Endothelial cell of umbilical vein (primary cell): ENCODE results near the gene SYTL5. TPM values are rescaled to one million over a fixed set of nuclear protein-coding genes. Genes with fewer than 3 reads are reported as not detected.
A peak's percentile ranks its signal among the peaks of the same experiment; 100 is the strongest.

Experiments
- BruUV-seq: library from RNA; stranded (reverse); fragments of 400-500 nt; replicated peaks from 2 replicates; lab custom pipeline; 2021; lab: Mats Ljungman, UMichigan
- CTCF ChIA-PET: fragments of 300-600, 350-600 bp; sonication (Branson Sonifier 250); formaldehyde crosslinking; loops from one replicate; lab custom pipeline; 2021; ENCODE audit warnings: antibody characterized with exemption, inconsistent platforms; lab: Charles Lee
- POLR2A ChIA-PET: fragments of 300-600, 350-600 bp; sonication (Branson Sonifier 250); formaldehyde crosslinking; loops from one replicate; lab custom pipeline; 2021; ENCODE audit warnings: antibody characterized with exemption, inconsistent platforms; lab: Charles Lee
- DNase-seq: peaks from one replicate; pipeline ENCODE4 v3.0.0-alpha.2; 2011; ENCODE audit warnings: low read depth, low spot score
- FAIRE-seq: peaks from 2 replicates; lab custom pipeline; 2011; peaks lifted over from hg19 to GRCh38; lab: Jason Lieb, UNC
- H2AFZ ChIP-seq: 2 replicates; pipeline ENCODE4 v1.6.0; 2012; ENCODE audit warnings: low read depth, low read length, control low read depth, inconsistent platforms
- H3K27ac ChIP-seq: 2 replicates; pipeline ENCODE4 v1.5.1; 2011; ENCODE audit warnings: low read depth, mild to moderate bottlenecking, control low read depth, low read length, moderate library complexity; ENCODE audit not compliant: insufficient read depth
- H3K27me3 ChIP-seq, 2 experiments: 2 replicates each; pipeline versions ENCODE4 v1.6.0 to v1.6.1; 2011; ENCODE audit warnings: low read length in 2 of 2, mixed read lengths in 1 of 2; ENCODE audit not compliant: control insufficient read depth in 2 of 2, insufficient read depth in 2 of 2
- H3K36me3 ChIP-seq, 2 experiments: 2 replicates in 1 of 2; 3 replicates in 1 of 2; pipeline ENCODE4 v1.5.1; 2011; ENCODE audit warnings: low read length in 2 of 2, mild to moderate bottlenecking in 1 of 2, moderate library complexity in 1 of 2; ENCODE audit not compliant: control insufficient read depth in 2 of 2, insufficient read depth in 2 of 2; ENCODE audit errors: extremely low read depth in 1 of 2
- H3K4me1 ChIP-seq: 3 replicates; pipeline ENCODE4 v1.5.1; 2011; ENCODE audit warnings: mild to moderate bottlenecking, low read length; ENCODE audit not compliant: control insufficient read depth, insufficient read depth; ENCODE audit errors: extremely low read depth
- H3K4me2 ChIP-seq: 2 replicates; pipeline ENCODE4 v1.6.1; 2011; ENCODE audit warnings: low read length, control low read depth, mixed read lengths; ENCODE audit not compliant: insufficient read depth
- H3K4me3 ChIP-seq, 3 experiments: fragments of 200-600 bp in 1 of 3; sonication (generic), shearing (Covaris generic) in 1 of 3; replicated peaks in 1 of 3; 2 replicates each; pipeline ENCODE4 v1.5.1; 2011 to 2016; ENCODE audit warnings: control low read depth in 3 of 3, low read length in 3 of 3, mild to moderate bottlenecking in 2 of 3, inconsistent platforms in 1 of 3, low read depth in 1 of 3, moderate library complexity in 1 of 3; ENCODE audit not compliant: insufficient read depth in 1 of 3
- H3K79me2 ChIP-seq: 2 replicates; pipeline ENCODE4 v1.6.0; 2012; ENCODE audit warnings: low read length, inconsistent platforms; ENCODE audit not compliant: control insufficient read depth, insufficient read depth
- H3K9ac ChIP-seq: replicated peaks from 2 replicates; pipeline ENCODE3; 2011; ENCODE audit warnings: low read length, control low read depth; ENCODE audit not compliant: insufficient read depth; ENCODE audit errors: extremely low read depth
- H3K9me1 ChIP-seq: replicated peaks from 3 replicates; pipeline ENCODE4 v1.6.0; 2011; ENCODE audit warnings: mild to moderate bottlenecking, low read length; ENCODE audit not compliant: control insufficient read depth, insufficient read depth; ENCODE audit errors: extremely low read depth
- H3K9me3 ChIP-seq: replicated peaks from 2 replicates; pipeline ENCODE4 v1.5.1; 2012; ENCODE audit warnings: low read length, inconsistent platforms; ENCODE audit not compliant: control insufficient read depth, insufficient read depth
- H4K20me1 ChIP-seq: replicated peaks from 2 replicates; pipeline ENCODE3; 2011; ENCODE audit warnings: mild to moderate bottlenecking, low read length; ENCODE audit not compliant: control insufficient read depth, insufficient read depth; ENCODE audit errors: extremely low read depth
- EZH2 ChIP-seq: IDR thresholded peaks from 2 replicates; pipeline ENCODE4 v1.6.1; 2012; ENCODE audit warnings: borderline replicate concordance, low read depth, mild to moderate bottlenecking, moderate library complexity, low read length, inconsistent platforms; ENCODE audit not compliant: severe bottlenecking
- FOS ChIP-seq: IDR thresholded peaks from 2 replicates; pipeline ENCODE4 v1.6.1; 2011; ENCODE audit warnings: mild to moderate bottlenecking, low read length, moderate library complexity, borderline replicate concordance; ENCODE audit not compliant: insufficient read depth
- GATA2 ChIP-seq: IDR thresholded peaks from 2 replicates; pipeline ENCODE4 v1.7.0; 2011; ENCODE audit warnings: low read depth, mild to moderate bottlenecking, moderate library complexity, mixed read lengths, low read length; ENCODE audit not compliant: insufficient read length, insufficient read depth
- JUN ChIP-seq: IDR thresholded peaks from 2 replicates; pipeline ENCODE4 v1.6.1; 2011; ENCODE audit warnings: borderline replicate concordance, low read depth; ENCODE audit not compliant: insufficient read length, insufficient read depth
- MAX ChIP-seq: IDR thresholded peaks from 2 replicates; pipeline ENCODE4 v1.6.1; 2011; ENCODE audit not compliant: insufficient read depth, insufficient read length
- MYC ChIP-seq: IDR thresholded peaks from one replicate; pipeline ENCODE4 v1.6.1; 2011; ENCODE audit warnings: mild to moderate bottlenecking, low read depth, low read length
- POLR2A ChIP-seq: IDR thresholded peaks from 2 replicates; pipeline ENCODE4 v1.6.1; 2012; ENCODE audit warnings: low read depth, mild to moderate bottlenecking, control low read depth, low read length
- POLR2AphosphoS5 ChIP-seq: IDR thresholded peaks from 2 replicates; pipeline ENCODE4 v1.6.1; 2012; ENCODE audit warnings: low read depth, mild to moderate bottlenecking, control low read depth, low read length, moderate library complexity; ENCODE audit not compliant: insufficient read depth
- dilution Hi-C: fragments of 300-500 bp; cut with MboI; formaldehyde crosslinking; loops from one replicate; pipeline ENCODE4 v1.15.0; 2019; ENCODE audit warnings: low sequenced_read_pairs; ENCODE audit not compliant: extremely low pct_ligation_motif_present
- intact Hi-C: fragments of 100-400 bp; cut with micrococcal nuclease; formaldehyde crosslinking; loops from one replicate; pipeline ENCODE4 v1.10.0; 2022
- polyA plus RNA-seq, 4 experiments: library from polyadenylated mRNA; depleted of rRNA in 3 of 4; stranded (reverse) in 3 of 4; unstranded in 1 of 4; fragments of >200 nt; gene quantifications; 2 replicates each; pipeline versions ENCODE4 v1.2.1 to v1.2.3, GENCODE V29; 2011 to 2012; ENCODE audit warnings: missing spikeins in 1 of 4
- total RNA-seq: library from RNA; stranded (reverse); gene quantifications from 2 replicates; pipeline ENCODE4 v1.2.3, GENCODE V29; 2021
- TF ChIP-seq, protein P1 (sequence below), 2 donors: IDR thresholded peaks; 1 replicate in 1 of 2; 2 replicates in 1 of 2; pipeline ENCODE4 v1.5.1; 2011; ENCODE audit warnings: low read length in 2 of 2, mild to moderate bottlenecking in 2 of 2, moderate library complexity in 2 of 2, control low read depth in 1 of 2, inconsistent platforms in 1 of 2, low read depth in 1 of 2; ENCODE audit not compliant: insufficient read depth in 1 of 2; ENCODE audit errors: extremely low read depth in 1 of 2

Gene SYTL5
- total and polyA plus RNA-seq, 2 donors (not counting 3 experiments of a cell fraction or from before 2014, with no cell fraction given): 0.01 TPM; not detected in 1

DNA sequence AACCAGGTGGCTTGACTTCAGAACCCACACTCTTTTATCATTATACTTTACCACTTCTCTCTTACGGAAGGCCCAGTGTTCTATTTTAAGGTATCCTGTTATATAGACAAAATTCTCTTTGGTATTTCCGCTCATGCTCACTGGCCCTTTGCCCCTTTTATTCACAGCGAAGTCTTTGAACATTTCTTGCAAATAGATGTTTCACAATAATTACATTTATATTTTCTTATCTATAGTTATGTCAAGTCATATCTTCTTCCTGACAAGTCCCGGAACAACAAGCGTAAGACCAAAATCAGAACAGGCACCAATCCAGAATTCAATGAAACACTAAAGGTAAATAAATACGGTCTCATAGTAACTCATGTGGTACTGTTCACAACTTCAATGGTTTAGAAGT, 102.0 kb downstream of the SYTL5 start:
- ChIA-PET CTCF (no interaction called here), POLR2A (no interaction called here)
- BruUV-seq: no TSS peak
- Histone ChIP-seq H3K4me1 (peaks cover 14% of the 10 kb centered on the region), H4K20me1 (no peaks in the 10 kb centered on the region), H3K27ac (peak overlapping the region; percentile 29), H2AFZ (no peak overlapping the region), H3K36me3 (no peaks in the 10 kb centered on the region), H3K79me2 (no peaks in the 10 kb centered on the region), H3K9ac (no peak overlapping the region), H3K9me1 (no peaks in the 10 kb centered on the region), H3K4me2 (peak overlapping the region; percentile 42), H3K4me3 (no peak overlapping the region), H3K27me3 (no peaks in the 10 kb centered on the region), H3K9me3 (no peaks in the 10 kb centered on the region)
- dilution Hi-C loops (no loop called here), intact Hi-C loops (no loop called here)
- TF ChIP-seq MAX (no peak), GATA2 (no peak), JUN (no peak), FOS (no peak), POLR2A (no peak), POLR2AphosphoS5 (no peak), EZH2 (no peak), MYC (no peak)
- TF ChIP-seq, protein P1, sequence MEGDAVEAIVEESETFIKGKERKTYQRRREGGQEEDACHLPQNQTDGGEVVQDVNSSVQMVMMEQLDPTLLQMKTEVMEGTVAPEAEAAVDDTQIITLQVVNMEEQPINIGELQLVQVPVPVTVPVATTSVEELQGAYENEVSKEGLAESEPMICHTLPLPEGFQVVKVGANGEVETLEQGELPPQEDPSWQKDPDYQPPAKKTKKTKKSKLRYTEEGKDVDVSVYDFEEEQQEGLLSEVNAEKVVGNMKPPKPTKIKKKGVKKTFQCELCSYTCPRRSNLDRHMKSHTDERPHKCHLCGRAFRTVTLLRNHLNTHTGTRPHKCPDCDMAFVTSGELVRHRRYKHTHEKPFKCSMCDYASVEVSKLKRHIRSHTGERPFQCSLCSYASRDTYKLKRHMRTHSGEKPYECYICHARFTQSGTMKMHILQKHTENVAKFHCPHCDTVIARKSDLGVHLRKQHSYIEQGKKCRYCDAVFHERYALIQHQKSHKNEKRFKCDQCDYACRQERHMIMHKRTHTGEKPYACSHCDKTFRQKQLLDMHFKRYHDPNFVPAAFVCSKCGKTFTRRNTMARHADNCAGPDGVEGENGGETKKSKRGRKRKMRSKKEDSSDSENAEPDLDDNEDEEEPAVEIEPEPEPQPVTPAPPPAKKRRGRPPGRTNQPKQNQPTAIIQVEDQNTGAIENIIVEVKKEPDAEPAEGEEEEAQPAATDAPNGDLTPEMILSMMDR (IDR thresholded peaks at IDR 0.05; ENCODE audit: extremely low read depth in 1 of 2, insufficient read depth in 1 of 2, low read depth in 1 of 2, low read length in 2 of 2): no peak
- peak; percentile 42 for FAIRE-seq
- DNase-seq: peak; percentile 43
